ENCODE results near the gene NRARP. TPM values are rescaled to one million over a fixed set of nuclear protein-coding genes. Genes with fewer than 3 reads are reported as not detected.

NRARP gene
- total RNA-seq, 1 experiment from 2014 or later = 22.2 TPM

DNA sequence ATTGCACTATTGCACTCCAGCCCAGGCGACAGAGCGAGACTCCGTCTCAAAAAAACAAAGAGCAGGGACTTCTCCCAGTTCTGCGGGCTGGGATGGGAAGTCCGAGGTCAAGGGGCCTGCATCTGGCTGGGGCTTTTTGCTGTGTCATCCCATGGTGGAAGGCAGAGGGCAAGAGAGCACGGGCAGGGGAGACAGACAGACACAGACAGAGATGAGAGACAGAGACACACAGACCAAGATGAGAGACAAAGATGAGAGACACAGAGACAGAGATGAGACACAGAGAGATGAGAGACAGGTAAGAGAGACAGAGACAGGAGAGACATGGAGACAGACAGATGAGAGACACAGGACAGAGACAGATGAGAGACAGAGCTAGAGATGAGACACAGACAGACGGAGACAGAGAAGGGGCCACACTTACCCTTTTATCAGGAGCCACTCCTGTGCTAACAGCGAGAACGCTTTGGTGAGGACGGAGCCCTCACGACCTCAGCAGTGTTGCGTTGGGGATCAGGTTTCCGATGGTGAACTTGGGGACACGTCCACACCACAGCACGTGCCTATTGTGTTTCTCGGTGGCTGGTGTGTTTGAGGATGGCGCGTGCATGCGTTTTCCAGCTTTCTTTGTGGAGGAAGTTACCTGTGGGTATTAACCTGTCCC is 33.4 kb downstream of the NRARP start (continued):
- TF ChIP-seq, protein P1, sequence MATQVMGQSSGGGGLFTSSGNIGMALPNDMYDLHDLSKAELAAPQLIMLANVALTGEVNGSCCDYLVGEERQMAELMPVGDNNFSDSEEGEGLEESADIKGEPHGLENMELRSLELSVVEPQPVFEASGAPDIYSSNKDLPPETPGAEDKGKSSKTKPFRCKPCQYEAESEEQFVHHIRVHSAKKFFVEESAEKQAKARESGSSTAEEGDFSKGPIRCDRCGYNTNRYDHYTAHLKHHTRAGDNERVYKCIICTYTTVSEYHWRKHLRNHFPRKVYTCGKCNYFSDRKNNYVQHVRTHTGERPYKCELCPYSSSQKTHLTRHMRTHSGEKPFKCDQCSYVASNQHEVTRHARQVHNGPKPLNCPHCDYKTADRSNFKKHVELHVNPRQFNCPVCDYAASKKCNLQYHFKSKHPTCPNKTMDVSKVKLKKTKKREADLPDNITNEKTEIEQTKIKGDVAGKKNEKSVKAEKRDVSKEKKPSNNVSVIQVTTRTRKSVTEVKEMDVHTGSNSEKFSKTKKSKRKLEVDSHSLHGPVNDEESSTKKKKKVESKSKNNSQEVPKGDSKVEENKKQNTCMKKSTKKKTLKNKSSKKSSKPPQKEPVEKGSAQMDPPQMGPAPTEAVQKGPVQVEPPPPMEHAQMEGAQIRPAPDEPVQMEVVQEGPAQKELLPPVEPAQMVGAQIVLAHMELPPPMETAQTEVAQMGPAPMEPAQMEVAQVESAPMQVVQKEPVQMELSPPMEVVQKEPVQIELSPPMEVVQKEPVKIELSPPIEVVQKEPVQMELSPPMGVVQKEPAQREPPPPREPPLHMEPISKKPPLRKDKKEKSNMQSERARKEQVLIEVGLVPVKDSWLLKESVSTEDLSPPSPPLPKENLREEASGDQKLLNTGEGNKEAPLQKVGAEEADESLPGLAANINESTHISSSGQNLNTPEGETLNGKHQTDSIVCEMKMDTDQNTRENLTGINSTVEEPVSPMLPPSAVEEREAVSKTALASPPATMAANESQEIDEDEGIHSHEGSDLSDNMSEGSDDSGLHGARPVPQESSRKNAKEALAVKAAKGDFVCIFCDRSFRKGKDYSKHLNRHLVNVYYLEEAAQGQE (IDR thresholded peaks at IDR 0.05; ENCODE audit: low read depth) = no peak
- TF ChIP-seq EZH2 (IDR thresholded peaks at IDR 0.05) = no peak
- no peak for TF ChIP-seq CEBPB (IDR thresholded peaks at IDR 0.05; ENCODE audit: low read depth)
- no peak for TF ChIP-seq SRF (IDR thresholded peaks at IDR 0.05; ENCODE audit: low read depth)

DNA sequence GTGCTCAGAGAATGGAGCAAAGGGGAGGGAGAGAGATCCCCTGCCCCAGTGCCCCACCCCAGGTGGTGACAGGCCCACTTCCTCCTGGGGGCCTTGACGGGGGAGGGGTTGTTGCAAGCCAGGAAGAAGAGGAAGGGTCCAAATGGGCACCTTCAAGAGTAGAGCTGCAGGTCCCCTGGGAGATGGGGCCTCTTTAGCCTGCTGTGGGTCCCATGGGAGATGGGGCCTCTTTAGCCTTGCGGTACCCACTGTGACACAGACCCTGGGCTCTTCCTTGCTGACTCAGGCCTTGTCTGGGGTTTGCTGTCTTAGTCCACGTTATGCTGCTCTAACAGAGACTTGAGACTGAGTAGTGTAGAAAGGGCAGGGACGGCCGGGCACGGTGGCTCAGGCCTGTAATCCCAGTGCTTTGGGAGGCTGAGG is 34.1 kb downstream of the NRARP start:
- BruUV-seq (replicated peaks) = no TSS peak
- CTCF ChIA-PET = no interaction called here
- Histone ChIP-seq H3K27me3 (ENCODE audit: insufficient read depth, low read length) (no peaks in the 10 kb centered on the region), H3K9me3 (ENCODE audit: control insufficient read depth in 1 of 2, insufficient read depth in 1 of 2, low read depth in 1 of 2, low read length in 2 of 2) (no peaks in the 10 kb centered on the region), H2AFZ (ENCODE audit: low read depth, low read length, poor library complexity, severe bottlenecking) (no peak overlapping the region), H3K4me2 (ENCODE audit: low read length) (no peak overlapping the region), H4K20me1 (ENCODE audit: insufficient read depth) (no peaks in the 10 kb centered on the region), H3K9me2 (ENCODE audit: insufficient read depth) (no peaks in the 10 kb centered on the region), H3K79me2 (ENCODE audit: insufficient read depth, low read length) (peaks cover 6% of the 10 kb centered on the region; the same call in 1 of the 2 replicates), H3K4me1 (ENCODE audit: control insufficient read depth in 1 of 2, insufficient read depth in 2 of 2, low read length in 2 of 2) (no peaks in the 10 kb centered on the region; a peak in 1 of 4 replicates), H3K4me3 (replicated peaks in 1 of 2; ENCODE audit: low read depth in 1 of 2, low read length in 2 of 2) (no peak overlapping the region), H3K36me3 (ENCODE audit: control insufficient read depth in 1 of 2, insufficient read depth in 2 of 2, low read length in 2 of 2) (peaks cover 12 to 31% of the 10 kb centered on the region in 2 experiments; a peak in 3 of 4 replicates), H3K27ac (ENCODE audit: low read depth, low read length) (no peak overlapping the region), H3K9ac (ENCODE audit: low read length) (no peak overlapping the region)
- POLR2A ChIA-PET = no interaction called here
- intact Hi-C loops (cut with micrococcal nuclease) = no loop called here
- TF ChIP-seq CEBPB (IDR thresholded peaks at IDR 0.05; ENCODE audit: low read depth) (no peak), SP1 (IDR thresholded peaks at IDR 0.05; ENCODE audit: low read depth) (no peak)
- DNase-seq (ENCODE audit: low read depth, low spot score) (no peak), ATAC-seq (no peak)
- RAD21 ChIA-PET (ENCODE audit: low non-redundant PET in 1 of 2, low total read pairs in 2 of 2, uncharacterized antibody in 2 of 2, unreplicated experiment in 2 of 2) = no interaction called here
